PC-3 (cell line): ENCODE data around the gene FBXO31. TPM values are rescaled to one million over a fixed set of nuclear protein-coding genes. Genes with fewer than 3 reads are reported as not detected.

Source experiments
- ATAC-seq: fragments of 200-7000 bp; cut with Tn5 transposase; 2 replicates; pipeline ENCODE4 v1.9.1; 2020; ENCODE audit warnings: mild to moderate bottlenecking, moderate library complexity
- BruUV-seq: library from RNA; stranded (reverse); fragments of 400-500 nt; replicated peaks from 2 replicates; lab custom pipeline; 2021; lab: Mats Ljungman, UMichigan
- CTCF ChIA-PET: fragments of 300-600 bp; sonication (Branson Sonifier 250); formaldehyde crosslinking; loops from one replicate; lab custom pipeline; 2022; ENCODE audit warnings: antibody characterized with exemption; lab: Charles Lee
- POLR2A ChIA-PET: fragments of 300-600 bp; sonication (Branson Sonifier 250); formaldehyde crosslinking; loops from one replicate; lab custom pipeline; 2022; ENCODE audit warnings: antibody characterized with exemption; ENCODE audit not compliant: unreplicated experiment; lab: Charles Lee
- DNase-seq: peaks from one replicate; pipeline ENCODE4 v3.0.0-alpha.2; 2015
- H2AFZ ChIP-seq: fragments of 300-600 bp; sonication (generic); 2 replicates; pipeline ENCODE4 v1.6.0; 2016; ENCODE audit warnings: antibody characterized with exemption, low read length
- H3F3A ChIP-seq: fragments of 300-600 bp; sonication (generic); one replicate; pipeline ENCODE4 v1.6.0; 2017; ENCODE audit warnings: antibody characterized with exemption, low read length, control low read depth, mild to moderate bottlenecking; ENCODE audit not compliant: unreplicated experiment
- H3K27ac ChIP-seq: fragments of 300-600 bp; sonication (generic); 2 replicates; pipeline ENCODE4 v1.5.1; 2016; ENCODE audit warnings: mild to moderate bottlenecking, low read length
- H3K27me3 ChIP-seq: fragments of 300-600 bp; sonication (generic); 2 replicates; pipeline ENCODE4 v1.6.1; 2016; ENCODE audit warnings: low read length, mixed read lengths
- H3K36me3 ChIP-seq: fragments of 300-600 bp; sonication (generic); 2 replicates; pipeline ENCODE4 v1.6.1; 2016; ENCODE audit warnings: low read depth, mixed run types, low read length, mixed read lengths
- H3K4me1 ChIP-seq: fragments of 300-600 bp; sonication (generic); 2 replicates; pipeline ENCODE4 v1.5.1; 2016; ENCODE audit warnings: low read length; ENCODE audit not compliant: insufficient read depth
- H3K4me2 ChIP-seq: fragments of 300-600 bp; sonication (generic); 2 replicates; pipeline ENCODE4 v1.6.0; 2016; ENCODE audit warnings: low read length
- H3K4me3 ChIP-seq: fragments of 300-600 bp; sonication (generic); 2 replicates; pipeline ENCODE4 v1.5.1; 2016; ENCODE audit warnings: mild to moderate bottlenecking, low read length, mixed read lengths
- H3K79me2 ChIP-seq: fragments of 300-600 bp; sonication (generic); 2 replicates; pipeline ENCODE4 v1.6.1; 2017; ENCODE audit warnings: low read length, mixed read lengths
- H3K9ac ChIP-seq: fragments of 300-600 bp; sonication (generic); 2 replicates; pipeline ENCODE4 v1.6.0; 2016; ENCODE audit warnings: mild to moderate bottlenecking, low read length
- H3K9me2 ChIP-seq: fragments of 300-600 bp; sonication (generic); replicated peaks from 2 replicates; pipeline ENCODE4 v1.6.1; 2016; ENCODE audit warnings: mixed run types, low read length, mixed read lengths
- H3K9me3 ChIP-seq: fragments of 300-600 bp; sonication (generic); 2 replicates; pipeline ENCODE4 v1.6.1; 2016; ENCODE audit warnings: low read length, mixed read lengths
- H4K20me1 ChIP-seq: fragments of 300-600 bp; sonication (generic); 2 replicates; pipeline ENCODE4 v1.6.1; 2016; ENCODE audit warnings: low read length, mixed read lengths
- EZH2 ChIP-seq: fragments of 300-600 bp; sonication (generic); IDR thresholded peaks from one replicate; pipeline ENCODE4 v1.6.1; 2017; ENCODE audit warnings: antibody characterized with exemption, mild to moderate bottlenecking, low read length; ENCODE audit not compliant: unreplicated experiment
- EZH2phosphoT487 ChIP-seq: fragments of 300-600 bp; sonication (generic); IDR thresholded peaks from 2 replicates; pipeline ENCODE4 v1.6.1; 2018; ENCODE audit warnings: mild to moderate bottlenecking, antibody characterized with exemption, low read length, borderline replicate concordance
- intact Hi-C: fragments of 100-400 bp; cut with micrococcal nuclease; formaldehyde crosslinking; loops from 2 replicates; pipeline ENCODE4 v1.9.0; 2023
- total RNA-seq: library from RNA; depleted of rRNA; stranded (reverse); fragments of >200 nt; gene quantifications from 2 replicates; pipeline ENCODE4 v1.2.3, GENCODE V29; 2014
- TF ChIP-seq, protein P1 (sequence below): fragments of 300-600 bp; sonication (generic); conservative IDR thresholded peaks from 2 replicates; pipeline ENCODE4 v1.5.1; 2017; ENCODE audit warnings: antibody characterized with exemption, low read depth, mild to moderate bottlenecking, low read length

FBXO31 gene
- total RNA-seq, 1 experiment from 2014 or later = 14.8 TPM

- Histone ChIP-seq H3K9me2 (no peaks in the 10 kb centered on the region), H3K9me3 (no peaks in the 10 kb centered on the region), H3K4me1 (no peaks in the 10 kb centered on the region), H2AFZ (no peak overlapping the region), H3K4me3 (no peak overlapping the region), H4K20me1 (no peaks in the 10 kb centered on the region), H3F3A (no peaks in the 10 kb centered on the region), H3K36me3 (no peaks in the 10 kb centered on the region), H3K79me2 (no peaks in the 10 kb centered on the region), H3K4me2 (no peak overlapping the region), H3K9ac (no peak overlapping the region), H3K27me3 (no peaks in the 10 kb centered on the region), H3K27ac (no peak overlapping the region)
- POLR2A ChIA-PET = no interaction called here
- DNase-seq (peak; percentile 6), ATAC-seq (no peak)
- TF ChIP-seq, protein P1, sequence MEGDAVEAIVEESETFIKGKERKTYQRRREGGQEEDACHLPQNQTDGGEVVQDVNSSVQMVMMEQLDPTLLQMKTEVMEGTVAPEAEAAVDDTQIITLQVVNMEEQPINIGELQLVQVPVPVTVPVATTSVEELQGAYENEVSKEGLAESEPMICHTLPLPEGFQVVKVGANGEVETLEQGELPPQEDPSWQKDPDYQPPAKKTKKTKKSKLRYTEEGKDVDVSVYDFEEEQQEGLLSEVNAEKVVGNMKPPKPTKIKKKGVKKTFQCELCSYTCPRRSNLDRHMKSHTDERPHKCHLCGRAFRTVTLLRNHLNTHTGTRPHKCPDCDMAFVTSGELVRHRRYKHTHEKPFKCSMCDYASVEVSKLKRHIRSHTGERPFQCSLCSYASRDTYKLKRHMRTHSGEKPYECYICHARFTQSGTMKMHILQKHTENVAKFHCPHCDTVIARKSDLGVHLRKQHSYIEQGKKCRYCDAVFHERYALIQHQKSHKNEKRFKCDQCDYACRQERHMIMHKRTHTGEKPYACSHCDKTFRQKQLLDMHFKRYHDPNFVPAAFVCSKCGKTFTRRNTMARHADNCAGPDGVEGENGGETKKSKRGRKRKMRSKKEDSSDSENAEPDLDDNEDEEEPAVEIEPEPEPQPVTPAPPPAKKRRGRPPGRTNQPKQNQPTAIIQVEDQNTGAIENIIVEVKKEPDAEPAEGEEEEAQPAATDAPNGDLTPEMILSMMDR = no peak
- TF ChIP-seq EZH2phosphoT487 (no peak), EZH2 (no peak)
- BruUV-seq = no TSS peak
- intact Hi-C loops = loop anchor here (10.0 kb wide), 1 partner anchor 51 kb away; no protein-coding TSS in a partner anchor
- CTCF ChIA-PET = no interaction called here
Measured at GRCh38 chr16:87414251-87414680, 30.7 kb upstream of the FBXO31 start.

DNA sequence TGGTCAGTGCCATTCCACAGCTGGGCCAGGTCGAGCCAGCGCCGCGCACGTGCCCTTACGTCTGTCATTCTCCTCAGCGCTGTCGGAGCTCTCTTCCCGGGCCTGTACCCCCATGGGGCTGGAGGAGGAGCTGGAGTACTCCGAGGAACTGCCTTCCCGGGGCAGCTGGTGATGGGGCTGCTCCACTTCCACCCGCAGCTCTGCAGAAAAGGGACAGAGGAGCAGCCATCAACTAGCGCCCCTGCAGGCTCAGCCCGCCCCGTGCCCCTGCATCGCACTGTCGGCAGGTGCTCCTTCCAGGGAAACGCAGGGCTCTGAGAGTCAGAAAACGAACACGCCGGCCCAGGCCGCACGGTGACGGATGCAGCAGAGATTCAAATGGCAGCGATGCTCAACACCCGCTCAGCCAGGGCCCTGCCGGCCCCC lies 29.4 kb upstream of the FBXO31 start:
- no peaks in the 10 kb centered on the region for H3K4me1 ChIP-seq
- H2AFZ ChIP-seq = no peak overlapping the region
- H3K4me3 ChIP-seq = no peak overlapping the region
- BruUV-seq = no TSS peak
- DNase-seq (no peak), ATAC-seq (no peak)
- H3K9me3 ChIP-seq = no peaks in the 10 kb centered on the region
- no peaks in the 10 kb centered on the region for H4K20me1 ChIP-seq
- no peaks in the 10 kb centered on the region for H3K79me2 ChIP-seq
- H3F3A ChIP-seq = no peaks in the 10 kb centered on the region
- H3K27ac ChIP-seq = no peak overlapping the region
- ChIA-PET POLR2A (interaction anchor here (0.6 kb wide), 1 partner anchor 195 kb away, joined by 3 read pairs; no protein-coding TSS in a partner anchor), CTCF (no interaction called here)
- TF ChIP-seq, protein P1 = no peak
- TF ChIP-seq EZH2phosphoT487 (no peak), EZH2 (no peak)
- no peak overlapping the region for H3K4me2 ChIP-seq
- no peaks in the 10 kb centered on the region for H3K9me2 ChIP-seq
- H3K36me3 ChIP-seq = no peaks in the 10 kb centered on the region
- H3K27me3 ChIP-seq = no peaks in the 10 kb centered on the region
- no peak overlapping the region for H3K9ac ChIP-seq
- intact Hi-C loops = loop anchor here (10.0 kb wide), 1 partner anchor 52 kb away; no protein-coding TSS in a partner anchor

DNA sequence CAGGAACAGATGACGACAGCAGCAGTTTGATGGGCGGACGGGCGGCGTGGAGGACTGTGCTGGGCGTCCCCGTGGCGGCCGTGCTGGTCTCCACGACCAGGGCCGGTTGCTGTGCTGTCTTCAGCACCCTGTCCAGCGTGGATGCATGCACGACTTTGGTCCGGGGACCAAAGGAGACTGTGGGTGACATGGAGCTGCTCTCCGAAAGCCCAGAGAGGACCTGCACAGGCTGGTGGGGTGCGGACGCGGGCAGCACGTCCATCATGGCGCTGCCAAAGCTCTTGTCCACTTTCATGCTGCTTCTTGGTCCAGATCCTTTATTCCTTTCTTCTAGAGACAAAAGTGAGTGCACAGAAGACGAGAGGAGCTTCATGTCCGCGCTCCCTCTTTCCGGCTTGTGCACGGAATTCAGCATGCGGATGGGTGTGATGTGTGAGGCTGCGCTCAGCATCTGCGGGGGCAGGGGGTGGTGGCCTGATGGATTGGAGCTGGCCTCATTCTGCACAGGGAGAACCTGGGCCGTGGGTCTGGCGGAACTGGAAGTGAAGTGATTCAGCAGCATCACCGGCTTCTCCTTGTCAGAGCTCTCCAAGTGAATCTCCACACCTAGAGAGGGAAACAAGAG lies 28.9 kb upstream of the FBXO31 start:
- Histone ChIP-seq H3K36me3 (no peaks in the 10 kb centered on the region), H4K20me1 (no peaks in the 10 kb centered on the region), H3K9me2 (no peaks in the 10 kb centered on the region), H3F3A (no peaks in the 10 kb centered on the region), H3K4me3 (no peak overlapping the region), H3K27me3 (no peaks in the 10 kb centered on the region), H2AFZ (no peak overlapping the region), H3K9me3 (no peaks in the 10 kb centered on the region), H3K79me2 (no peaks in the 10 kb centered on the region), H3K4me1 (no peaks in the 10 kb centered on the region), H3K4me2 (no peak overlapping the region), H3K9ac (no peak overlapping the region), H3K27ac (no peak overlapping the region)
- ChIA-PET CTCF (no interaction called here), POLR2A (interaction anchor here (0.6 kb wide), 1 partner anchor 195 kb away, joined by 3 read pairs; no protein-coding TSS in a partner anchor)
- TF ChIP-seq, protein P1 = no peak
- TF ChIP-seq EZH2 (no peak), EZH2phosphoT487 (no peak)
- ATAC-seq (no peak), DNase-seq (no peak)
- BruUV-seq = no TSS peak
- intact Hi-C loops = loop anchor here (10.0 kb wide), 1 partner anchor 52 kb away; no protein-coding TSS in a partner anchor
